HFF-Myc (cell line): ENCODE data around the gene IQCF6.
"Not testable (repeated sequence)": the region's sequence is repeated elsewhere in the genome, so short reads cannot be mapped to it uniquely, and the experiment has no call there.

Experiments used
- DNase-seq: peaks from one replicate; pipeline ENCODE4 v3.0.0-alpha.2; 2011; ENCODE audit warnings: low read depth; ENCODE audit errors: extremely low read depth
- H3K4me3 ChIP-seq: replicated peaks from 2 replicates; pipeline ENCODE4 v1.5.1; 2011; ENCODE audit warnings: low read depth, mild to moderate bottlenecking, control low read depth, low read length
- CTCF ChIP-seq: IDR thresholded peaks from 2 replicates; pipeline ENCODE4 v1.5.1; 2012; ENCODE audit warnings: mild to moderate bottlenecking, low read depth, low read length, control low read depth; ENCODE audit errors: missing control alignments

Gene IQCF6

GRCh38 chr3:51798411-51798963, 19.4 kb upstream of the IQCF6 start:
- TF ChIP-seq CTCF = no peak
- no peak for DNase-seq
- H3K4me3 ChIP-seq = no peak overlapping the region

- no peak overlapping the region for H3K4me3 ChIP-seq
- TF ChIP-seq CTCF = no peak
- DNase-seq = no peak
These were observed 17.8 kb upstream of the IQCF6 start for GRCh38 chr3:51796854-51797253.

- no peak overlapping the region for H3K4me3 ChIP-seq
- no peak for TF ChIP-seq CTCF
- DNase-seq = no peak
These were observed 15.2 kb upstream of the IQCF6 start for GRCh38 chr3:51794206-51794605.

- no peak for TF ChIP-seq CTCF
- H3K4me3 ChIP-seq = no peak overlapping the region
- no peak for DNase-seq
These were observed 13.2 kb upstream of the IQCF6 start for GRCh38 chr3:51792206-51792605.

- TF ChIP-seq CTCF = no peak
- no peak overlapping the region for H3K4me3 ChIP-seq
- no peak for DNase-seq
These were observed 10.4 kb upstream of the IQCF6 start for GRCh38 chr3:51789437-51789836.

GRCh38 chr3:51787576-51787975, 8.5 kb upstream of the IQCF6 start:
- not testable (repeated sequence) for DNase-seq

GRCh38 chr3:51786267-51786666, 7.2 kb upstream of the IQCF6 start:
- no peak for DNase-seq
- no peak for TF ChIP-seq CTCF

More at GRCh38 chr3:51787576-51787975, 8.5 kb upstream of the IQCF6 start:
- H3K4me3 ChIP-seq = not testable (repeated sequence)

More at GRCh38 chr3:51786267-51786666, 7.2 kb upstream of the IQCF6 start:
- no peak overlapping the region for H3K4me3 ChIP-seq
